Muscle of leg (tissue), 11 donors: ENCODE results near the gene TBC1D22A. TPM values are rescaled to one million over a fixed set of nuclear protein-coding genes. Genes with fewer than 3 reads are reported as not detected.

ENCODE experiments used
- DNase-seq: peaks from one replicate; pipeline ENCODE4 v3.0.0; 2013
- H3K27ac ChIP-seq: one replicate; pipeline ENCODE4 v1.5.1; 2013; ENCODE audit warnings: mild to moderate bottlenecking, low read length, control low read depth
- H3K27me3 ChIP-seq: one replicate; pipeline ENCODE4 v1.6.1; 2013; ENCODE audit warnings: low read length; ENCODE audit not compliant: control insufficient read depth, insufficient read depth
- H3K36me3 ChIP-seq: one replicate; pipeline ENCODE4 v1.6.1; 2013; ENCODE audit warnings: low read length; ENCODE audit not compliant: control insufficient read depth, insufficient read depth
- H3K4me1 ChIP-seq: one replicate; pipeline ENCODE4 v1.6.1; 2013; ENCODE audit warnings: low read length; ENCODE audit not compliant: control insufficient read depth, insufficient read depth
- H3K4me3 ChIP-seq: one replicate; pipeline ENCODE4 v1.5.1; 2013; ENCODE audit warnings: low read length, control low read depth
- H3K9me3 ChIP-seq: replicated peaks from 2 replicates; pipeline ENCODE4 v1.6.1; 2013; ENCODE audit warnings: low read depth, low read length; ENCODE audit not compliant: control insufficient read depth
- WGBS: methylation state at CpG from one replicate; pipeline ENCODE4 v1.1.5; 2013; ENCODE audit warnings: missing lambda C conversion rate; ENCODE audit not compliant: insufficient coverage; 5-methylcytosine and 5-hydroxymethylcytosine counted together
- polyA plus RNA-seq, 8 donors: library from polyadenylated mRNA; unstranded; fragments of 120-200 nt; gene quantifications; one replicate each; pipeline versions ENCODE4 v1.2.1 to v1.2.3, GENCODE V29; 2013; ENCODE audit warnings: inconsistent platforms in 1 of 8, low replicate concordance in 1 of 8; ENCODE audit not compliant: insufficient read length in 8 of 8, insufficient read depth in 1 of 8
- total RNA-seq: library from RNA; stranded (reverse); fragments of 120-200 nt; gene quantifications from one replicate; pipeline ENCODE4 v1.2.4, GENCODE V29; 2013

Gene TBC1D22A
- total and polyA plus RNA-seq, 9 donors, result 8.0 to 16.9 (median 15.6) TPM

DNA sequence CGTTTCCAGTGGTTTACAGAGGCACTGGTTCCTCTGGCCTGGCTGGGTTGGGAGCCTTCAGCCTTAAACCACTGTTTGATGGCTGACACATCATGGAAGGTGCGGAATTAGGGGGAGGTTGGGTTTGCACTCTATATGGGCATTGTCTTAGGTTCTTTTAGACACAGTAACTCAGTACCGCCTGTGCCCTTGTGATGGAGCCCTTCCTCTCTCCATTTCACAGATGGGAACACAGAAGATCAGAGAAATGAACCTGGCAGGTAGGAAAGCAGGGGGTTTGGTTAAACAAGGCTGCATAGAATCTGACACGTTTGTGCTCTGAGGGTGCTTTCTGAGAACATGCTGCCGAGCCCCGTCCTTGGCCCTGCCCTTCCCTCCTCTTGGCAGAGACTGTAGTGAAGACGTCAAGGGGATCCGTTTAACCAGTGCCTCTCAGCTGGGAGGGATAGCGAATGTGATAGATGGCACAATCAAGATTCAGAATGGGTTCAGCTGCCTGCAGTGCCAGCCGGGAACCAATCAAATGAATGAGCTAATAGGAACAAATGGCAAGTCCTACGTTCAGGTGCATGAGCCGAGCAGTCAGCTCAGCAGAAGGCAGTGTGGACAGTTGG lies 228.6 kb downstream of the TBC1D22A start:
- Histone ChIP-seq H3K27ac (no peak overlapping the region), H3K4me1 (peaks cover 20% of the 10 kb centered on the region), H3K27me3 (no peaks in the 10 kb centered on the region), H3K4me3 (no peak overlapping the region), H3K9me3 (no peaks in the 10 kb centered on the region), H3K36me3 (peaks cover 11% of the 10 kb centered on the region)
- DNase-seq, result no peak
- WGBS, result 76% methylated on average over 10 of the region's 12 CpGs

DNA sequence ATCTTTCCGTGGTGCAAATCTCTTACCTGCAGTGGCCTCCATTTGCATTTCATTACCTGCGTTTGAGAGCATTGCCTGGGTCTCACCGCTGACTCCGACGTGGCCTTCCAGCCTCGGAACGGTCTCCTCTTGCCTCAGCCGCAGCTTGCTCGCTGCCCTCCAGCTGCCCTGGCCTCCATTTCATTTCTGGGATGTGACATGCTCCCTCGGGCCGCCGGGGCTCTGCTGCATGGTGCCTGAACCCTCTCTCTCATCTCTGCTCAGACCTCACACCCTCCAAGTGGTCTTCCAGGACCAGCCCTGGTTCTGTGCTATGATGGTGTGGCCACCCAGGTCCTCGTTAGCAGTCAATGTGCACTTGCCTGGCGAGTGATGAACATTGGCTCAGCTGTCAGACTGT lies 229.2 kb downstream of the TBC1D22A start:
- Histone ChIP-seq H3K27ac (no peak overlapping the region), H3K4me3 (no peak overlapping the region), H3K9me3 (no peaks in the 10 kb centered on the region), H3K36me3 (peaks cover 11% of the 10 kb centered on the region), H3K4me1 (peaks cover 20% of the 10 kb centered on the region), H3K27me3 (no peaks in the 10 kb centered on the region)
- DNase-seq, result no peak
- 91% methylated on average over 14 of the region's 14 CpGs for WGBS

DNA sequence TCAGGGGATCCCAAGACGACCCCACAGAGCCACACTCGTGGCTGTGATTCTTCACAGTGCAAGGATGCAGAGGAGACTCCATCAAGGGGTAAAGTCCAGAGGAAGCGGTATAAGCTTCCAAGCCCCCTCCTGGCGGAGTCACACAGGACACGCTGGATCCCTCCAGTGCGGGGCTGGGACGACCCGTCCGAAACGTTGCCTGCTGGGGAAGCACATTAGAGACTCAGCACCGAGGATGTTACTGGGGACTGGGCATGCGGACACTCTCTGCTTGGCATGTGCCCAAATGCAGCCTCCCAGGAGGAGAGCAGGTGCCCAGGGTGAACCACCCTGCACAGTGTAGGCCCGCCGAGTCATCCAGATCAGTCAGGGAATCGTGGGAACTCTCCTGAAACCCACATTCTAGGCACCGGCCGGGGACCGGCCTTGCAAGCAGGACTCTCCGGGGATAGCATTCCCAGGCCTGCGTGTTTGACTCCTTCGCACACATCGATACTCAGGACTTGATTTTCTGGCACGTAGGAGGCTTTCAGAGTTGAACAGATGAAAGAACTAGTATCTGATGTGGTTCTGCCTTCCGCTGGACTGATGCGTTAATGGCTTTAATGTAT lies 229.8 kb downstream of the TBC1D22A start:
- WGBS, result 87% methylated on average over 21 of the region's 25 CpGs
- H3K4me3 ChIP-seq, result no peak overlapping the region
- DNase-seq, result no peak
- H3K27ac ChIP-seq, result no peak overlapping the region
- peaks cover 20% of the 10 kb centered on the region for H3K4me1 ChIP-seq
- no peaks in the 10 kb centered on the region for H3K27me3 ChIP-seq
- peaks cover 11% of the 10 kb centered on the region for H3K36me3 ChIP-seq
- no peaks in the 10 kb centered on the region for H3K9me3 ChIP-seq

DNA sequence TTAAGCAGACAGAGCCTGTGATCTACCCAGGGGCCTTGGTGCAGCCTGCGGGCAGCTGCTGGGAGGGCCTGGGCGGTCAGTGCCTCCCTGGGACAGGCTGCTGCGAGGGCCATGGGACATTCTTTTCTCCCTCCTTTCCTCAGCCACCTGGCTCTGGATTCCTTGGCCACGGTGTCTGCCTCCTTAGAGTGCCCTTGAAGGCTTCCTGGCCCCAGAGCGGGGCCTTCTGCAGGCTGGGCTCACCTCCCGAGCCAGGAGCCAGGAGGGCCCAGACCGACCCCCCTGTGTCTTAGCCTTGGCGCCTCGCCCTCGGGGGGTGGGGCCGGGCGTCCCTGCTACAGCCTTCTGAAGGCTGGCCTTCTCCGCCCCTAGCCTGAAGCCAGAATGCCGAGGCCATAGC lies 231.2 kb downstream of the TBC1D22A start:
- H3K4me3 ChIP-seq, result no peak overlapping the region
- 35% methylated on average over 13 of the region's 14 CpGs for WGBS

DNA sequence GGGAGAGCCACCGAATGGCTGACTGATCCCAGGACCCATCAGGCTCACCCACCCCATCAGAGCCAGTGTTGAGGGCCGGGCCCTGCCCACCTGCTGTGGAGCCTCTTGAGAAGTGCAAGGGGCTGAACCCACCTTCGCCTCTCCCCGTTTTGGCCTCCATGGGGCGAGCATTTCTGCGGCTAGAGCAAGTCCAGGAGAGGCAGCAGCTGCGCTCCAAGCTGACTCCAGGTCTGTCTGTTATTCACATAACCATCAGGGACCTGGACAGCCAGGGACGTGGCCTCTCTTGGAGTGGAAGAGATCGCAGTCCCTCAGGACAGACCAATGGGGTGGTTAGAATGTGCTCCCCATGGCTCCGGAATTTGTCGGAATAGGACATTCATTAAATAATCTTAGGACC lies 231.8 kb downstream of the TBC1D22A start:
- Histone ChIP-seq H3K27ac (no peak overlapping the region), H3K4me1 (peaks cover 20% of the 10 kb centered on the region), H3K4me3 (no peak overlapping the region), H3K27me3 (no peaks in the 10 kb centered on the region), H3K36me3 (peaks cover 14% of the 10 kb centered on the region), H3K9me3 (no peaks in the 10 kb centered on the region)
- WGBS, result 53% methylated on average over 8 of the region's 11 CpGs
- no peak for DNase-seq

More for the DNA sequence above, 231.2 kb downstream of the TBC1D22A start:
- H3K27me3 ChIP-seq, result no peaks in the 10 kb centered on the region
- no peaks in the 10 kb centered on the region for H3K9me3 ChIP-seq
- DNase-seq, result peak; percentile 52
- H3K27ac ChIP-seq, result no peak overlapping the region
- peaks cover 20% of the 10 kb centered on the region for H3K4me1 ChIP-seq
- H3K36me3 ChIP-seq, result peaks cover 14% of the 10 kb centered on the region

DNA sequence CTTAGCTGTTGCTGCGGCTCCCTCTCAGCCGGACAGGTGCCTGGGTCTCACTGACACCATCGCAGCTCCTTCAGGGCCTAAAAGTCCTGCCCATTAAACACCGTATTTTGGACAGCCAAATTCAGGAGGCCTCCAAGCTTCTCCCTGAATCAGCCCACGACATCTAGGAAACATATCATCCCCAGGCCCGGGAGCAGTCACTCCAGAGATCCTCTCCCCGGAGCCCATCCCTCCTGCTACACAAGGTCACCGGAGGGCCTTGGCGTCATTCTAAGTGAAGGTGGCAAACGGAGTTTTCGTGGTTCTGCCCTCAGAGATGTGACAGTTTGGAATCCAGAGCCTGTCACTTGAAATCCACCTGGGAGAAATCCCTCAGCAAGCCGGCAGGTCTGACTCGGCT lies 232.5 kb downstream of the TBC1D22A start:
- DNase-seq, result no peak
- Histone ChIP-seq H3K27ac (no peak overlapping the region), H3K27me3 (no peaks in the 10 kb centered on the region), H3K4me1 (peaks cover 20% of the 10 kb centered on the region), H3K36me3 (peaks cover 14% of the 10 kb centered on the region), H3K4me3 (no peak overlapping the region), H3K9me3 (no peaks in the 10 kb centered on the region)
- WGBS, result 73% methylated on average over 10 of the region's 13 CpGs

DNA sequence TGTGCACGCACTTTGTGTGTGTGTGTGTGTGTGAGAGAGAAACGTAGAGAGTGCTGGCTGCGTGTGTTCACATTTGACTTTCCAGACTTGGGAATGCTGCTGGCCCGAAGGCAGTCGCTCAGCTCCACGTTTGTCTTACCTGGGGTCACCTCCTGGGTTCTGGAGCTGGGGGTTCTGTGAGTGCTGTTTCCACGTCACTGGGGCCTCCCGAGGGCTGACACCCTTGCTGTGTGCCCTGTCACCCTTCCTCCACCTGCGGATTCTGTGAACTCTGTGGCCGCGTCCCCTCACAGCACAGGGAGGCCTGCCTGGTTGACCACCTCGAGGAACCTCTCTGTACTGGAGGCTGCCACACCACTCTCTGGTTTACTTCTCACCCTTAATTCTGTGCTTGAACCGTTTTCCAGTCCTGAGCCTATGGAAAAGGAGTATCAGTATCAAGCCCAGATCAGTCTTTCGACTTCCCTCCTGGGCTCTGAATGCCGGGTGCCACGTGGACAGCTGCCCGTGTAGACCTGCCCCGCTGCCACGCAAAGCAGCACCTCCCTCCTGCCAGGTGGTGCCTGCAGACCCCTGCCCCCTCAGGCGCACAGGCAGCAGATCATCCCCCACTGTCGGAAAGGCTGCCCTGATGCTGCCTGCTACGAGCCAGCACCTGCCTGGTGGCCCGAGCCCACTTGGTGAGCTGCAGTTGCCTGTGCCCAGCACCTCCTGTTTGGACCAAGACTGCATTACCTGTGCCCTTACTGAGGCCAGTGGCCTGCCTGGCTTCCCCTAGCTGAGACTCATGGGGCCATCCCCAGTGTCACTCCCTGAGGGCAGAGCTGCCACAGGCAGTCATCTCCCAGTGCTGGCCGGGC lies 233.3 kb downstream of the TBC1D22A start:
- Histone ChIP-seq H3K36me3 (peaks cover 13% of the 10 kb centered on the region), H3K27ac (no peak overlapping the region), H3K9me3 (no peaks in the 10 kb centered on the region), H3K4me1 (peaks cover 20% of the 10 kb centered on the region), H3K4me3 (no peak overlapping the region), H3K27me3 (no peaks in the 10 kb centered on the region)
- 92% methylated on average over 24 of the region's 24 CpGs for WGBS
- no peak for DNase-seq

DNA sequence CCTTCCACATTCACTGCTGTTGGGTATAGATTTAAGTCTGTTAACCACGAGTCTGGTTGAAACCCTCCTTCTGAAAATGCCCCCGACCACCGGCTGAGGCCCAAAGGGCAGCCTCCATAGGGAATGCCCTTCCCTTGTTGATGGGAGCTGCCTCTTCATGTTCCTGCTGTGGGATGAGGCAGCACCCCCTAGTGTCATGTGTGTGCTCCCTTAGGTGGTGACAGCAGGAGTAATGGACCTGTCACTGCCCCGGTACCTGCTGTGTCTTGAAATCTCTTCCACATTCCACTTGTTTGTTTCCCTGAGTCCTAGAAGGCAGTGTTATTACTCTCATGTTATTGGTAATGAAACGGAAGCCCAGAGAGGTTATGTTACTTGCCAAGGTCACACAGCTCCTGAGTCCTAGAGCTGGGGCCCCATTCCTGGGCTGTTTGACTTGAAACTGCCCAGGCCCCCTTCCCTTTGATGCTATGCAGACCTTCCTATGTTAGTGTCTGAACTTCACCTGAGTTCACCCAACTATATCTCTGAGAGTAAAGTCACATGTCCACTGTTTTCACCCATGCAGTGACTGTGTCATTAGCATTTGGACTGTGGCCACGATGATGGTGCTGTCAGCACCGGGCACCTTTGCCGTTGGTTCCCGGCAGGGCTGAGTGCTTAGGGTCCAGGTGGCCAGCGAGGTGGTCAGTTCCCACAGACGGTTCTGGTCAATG lies 234.3 kb downstream of the TBC1D22A start:
- Histone ChIP-seq H3K27ac (no peak overlapping the region), H3K27me3 (no peaks in the 10 kb centered on the region), H3K4me3 (no peak overlapping the region), H3K4me1 (peaks cover 20% of the 10 kb centered on the region), H3K36me3 (peaks cover 8% of the 10 kb centered on the region), H3K9me3 (no peaks in the 10 kb centered on the region)
- no peak for DNase-seq
- WGBS, result 89% methylated on average over 7 of the region's 11 CpGs

DNA sequence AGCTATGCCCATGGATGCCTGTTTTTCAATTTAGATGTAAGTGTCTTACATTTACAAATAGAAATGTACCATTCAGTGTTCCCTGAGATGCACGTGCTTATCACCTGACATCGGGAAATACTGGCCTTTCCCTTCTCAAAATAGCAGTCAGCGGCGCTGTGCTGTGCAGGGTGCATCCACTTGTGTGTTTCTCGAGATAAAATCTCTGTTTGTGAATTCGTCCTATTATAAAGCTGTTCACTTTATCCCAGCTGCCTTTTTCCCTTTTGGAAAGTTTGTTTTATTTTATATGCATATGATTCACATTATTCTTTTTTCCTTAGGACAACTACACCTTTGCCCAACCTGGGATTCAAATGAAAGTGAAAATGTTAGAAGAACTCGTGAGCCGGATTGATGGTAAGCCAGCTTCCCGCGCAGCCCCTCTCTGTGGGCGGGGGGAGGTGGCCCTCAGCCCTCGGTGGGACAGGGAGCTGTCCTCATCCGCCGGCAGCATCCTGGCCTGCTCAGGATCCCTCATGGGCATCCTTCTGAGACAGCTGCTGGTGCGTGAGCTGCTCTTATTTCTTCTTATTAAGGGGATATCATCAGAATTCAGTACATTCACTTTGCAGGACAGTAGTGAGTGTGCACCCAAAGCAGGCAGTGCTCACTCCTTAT lies 235.0 kb downstream of the TBC1D22A start:
- H3K4me3 ChIP-seq, result no peak overlapping the region
- H3K27ac ChIP-seq, result no peak overlapping the region
- no peaks in the 10 kb centered on the region for H3K27me3 ChIP-seq
- H3K4me1 ChIP-seq, result peaks cover 20% of the 10 kb centered on the region
- WGBS, result 72% methylated on average over 6 of the region's 15 CpGs
- H3K9me3 ChIP-seq, result no peaks in the 10 kb centered on the region
- H3K36me3 ChIP-seq, result peaks cover 3% of the 10 kb centered on the region
- no peak for DNase-seq
